Activated naive CD8-positive, alpha-beta T cell treated with anti-CD3 and anti-CD28 coated beads, Interleukin-2, amount 50 U/mL, for 24 hours (primary cell): ENCODE measurements around the gene SYNGR1.
"Not testable (repeated sequence)": the region's sequence is repeated elsewhere in the genome, so short reads cannot be mapped to it uniquely, and the experiment has no call there.

Experiments
- ATAC-seq: fragments of 150-1000 bp; cut with Tn5 transposase; one replicate; pipeline ENCODE4 v1.10.0; 2021
- DNase-seq: peaks from one replicate; pipeline ENCODE4 v3.0.0; 2021
- H3K27ac Mint-ChIP-seq: one replicate; pipeline ENCODE4 v1.8.0; 2021; ENCODE audit warnings: mild to moderate bottlenecking, mixed read lengths
- H3K27me3 Mint-ChIP-seq: one replicate; pipeline ENCODE4 v1.8.0; 2021; ENCODE audit warnings: mixed read lengths
- H3K36me3 Mint-ChIP-seq: one replicate; pipeline ENCODE4 v1.8.0; 2021; ENCODE audit warnings: low read depth, mixed read lengths
- H3K4me1 Mint-ChIP-seq: one replicate; pipeline ENCODE4 v1.8.0; 2021; ENCODE audit warnings: mixed read lengths
- H3K4me3 Mint-ChIP-seq: one replicate; pipeline ENCODE4 v1.8.0; 2021; ENCODE audit warnings: mild to moderate bottlenecking, moderate library complexity, mixed read lengths
- H3K9me3 Mint-ChIP-seq: one replicate; pipeline ENCODE4 v1.8.0; 2021; ENCODE audit warnings: mixed read lengths

SYNGR1 gene

DNA sequence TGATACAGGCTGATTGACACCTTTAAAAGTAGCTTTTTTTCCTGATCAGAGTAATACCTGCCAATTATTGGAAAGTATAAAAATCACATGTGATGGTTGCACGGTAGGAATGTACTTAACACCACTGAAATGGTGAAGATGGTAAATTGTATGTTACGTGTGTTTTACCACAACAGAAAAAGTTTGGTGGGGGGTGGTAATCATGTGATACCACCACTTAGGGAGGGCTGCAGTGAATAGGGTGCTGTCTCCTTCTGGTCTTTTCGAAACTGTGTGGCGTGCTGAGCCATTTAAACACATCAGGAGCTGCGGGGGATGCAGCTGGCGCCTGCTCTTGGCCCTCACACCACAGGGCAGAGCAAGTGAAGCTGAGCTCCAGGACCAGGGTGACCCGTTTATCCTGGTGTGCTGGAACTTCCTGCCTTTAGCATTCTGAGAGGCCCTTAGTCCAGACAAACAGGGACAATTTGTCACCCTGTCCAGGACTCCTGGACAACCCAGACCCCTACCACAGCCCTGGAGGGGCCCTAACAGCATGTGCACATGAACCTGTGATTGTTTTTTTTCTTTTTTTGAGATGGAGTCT, 2.6 kb downstream of the SYNGR1 start:
- Mint-ChIP-seq H3K36me3 (no peaks in the 10 kb centered on the region), H3K27me3 (peaks cover 6% of the 10 kb centered on the region), H3K9me3 (no peaks in the 10 kb centered on the region), H3K4me3 (no peak overlapping the region), H3K27ac (no peak overlapping the region), H3K4me1 (peaks cover 30% of the 10 kb centered on the region)
- ATAC-seq (no peak), DNase-seq (no peak)

DNA sequence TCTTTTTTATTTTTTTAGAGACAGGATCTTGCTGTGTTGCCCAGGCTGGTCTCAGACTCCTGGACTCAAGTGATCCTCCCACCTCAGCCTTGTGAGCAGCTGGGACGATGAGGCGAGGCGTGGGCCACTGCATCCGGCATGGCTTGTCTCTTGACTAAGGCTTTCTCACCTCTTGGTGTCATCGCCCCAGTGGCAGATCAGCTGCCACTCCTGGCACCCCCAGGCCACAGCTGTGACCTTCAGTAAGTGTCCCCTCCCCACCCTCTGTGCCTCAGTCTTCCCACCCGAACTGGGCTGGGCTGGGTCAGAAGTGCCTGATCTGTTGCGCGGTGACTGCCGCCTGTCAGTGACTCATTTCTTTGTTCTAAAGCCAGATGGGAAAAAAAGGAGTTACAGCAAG, 3.6 kb downstream of the SYNGR1 start:
- Mint-ChIP-seq H3K4me3 (no peak overlapping the region), H3K27me3 (peaks cover 4% of the 10 kb centered on the region), H3K4me1 (peaks cover 30% of the 10 kb centered on the region), H3K9me3 (no peaks in the 10 kb centered on the region), H3K36me3 (no peaks in the 10 kb centered on the region), H3K27ac (no peak overlapping the region)
- ATAC-seq: no peak
- peak; percentile 7 for DNase-seq

DNA sequence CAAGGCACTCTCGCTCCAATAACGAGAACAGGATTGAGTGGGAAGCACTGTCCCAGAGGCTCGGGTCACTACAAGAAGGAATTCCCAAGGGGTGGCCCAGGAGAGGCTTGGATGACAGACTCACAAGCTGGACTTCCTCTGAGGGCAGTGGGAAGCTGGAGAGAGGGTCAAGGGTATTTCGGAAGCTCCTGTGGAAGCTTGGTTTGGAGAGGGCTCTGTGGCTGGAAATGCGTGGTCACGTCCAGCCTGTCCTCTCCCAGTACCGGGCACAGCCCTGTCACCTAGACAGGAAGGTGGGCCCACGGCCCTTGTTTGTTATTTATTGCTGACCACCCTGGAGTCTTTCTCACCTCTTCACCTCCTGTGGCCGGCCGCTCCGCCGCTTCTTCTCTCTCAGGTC, 5.3 kb downstream of the SYNGR1 start:
- H3K9me3 Mint-ChIP-seq: no peaks in the 10 kb centered on the region
- no peaks in the 10 kb centered on the region for H3K27me3 Mint-ChIP-seq
- H3K4me3 Mint-ChIP-seq: no peak overlapping the region
- no peaks in the 10 kb centered on the region for H3K36me3 Mint-ChIP-seq
- H3K4me1 Mint-ChIP-seq: peaks cover 21% of the 10 kb centered on the region
- H3K27ac Mint-ChIP-seq: no peak overlapping the region
- no peak for DNase-seq
- no peak for ATAC-seq

DNA sequence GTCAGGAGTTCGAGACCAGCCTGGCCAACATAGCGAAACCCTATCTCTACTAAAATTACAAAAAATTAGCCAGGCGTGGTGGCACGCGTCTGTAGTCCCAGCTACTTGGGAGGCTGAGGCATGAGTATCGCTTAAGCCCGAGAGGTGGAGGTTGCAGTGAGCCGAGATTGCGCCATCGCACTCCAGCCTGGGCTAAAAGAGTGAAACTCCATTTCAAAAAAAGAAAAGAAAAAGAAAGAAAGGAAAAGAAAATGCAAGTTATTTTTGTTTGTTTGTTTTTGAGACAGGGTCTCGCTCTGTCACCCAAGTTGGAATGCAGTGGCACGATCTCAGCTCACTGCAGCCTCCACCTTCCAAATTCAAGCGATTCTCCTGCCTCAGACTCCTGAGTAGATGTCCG, 6.0 kb downstream of the SYNGR1 start:
- not testable (repeated sequence) for H3K36me3 Mint-ChIP-seq, H3K27me3 Mint-ChIP-seq, DNase-seq, H3K4me3 Mint-ChIP-seq, H3K27ac Mint-ChIP-seq, H3K9me3 Mint-ChIP-seq, ATAC-seq
- peaks cover 15% of the 10 kb centered on the region for H3K4me1 Mint-ChIP-seq

DNA sequence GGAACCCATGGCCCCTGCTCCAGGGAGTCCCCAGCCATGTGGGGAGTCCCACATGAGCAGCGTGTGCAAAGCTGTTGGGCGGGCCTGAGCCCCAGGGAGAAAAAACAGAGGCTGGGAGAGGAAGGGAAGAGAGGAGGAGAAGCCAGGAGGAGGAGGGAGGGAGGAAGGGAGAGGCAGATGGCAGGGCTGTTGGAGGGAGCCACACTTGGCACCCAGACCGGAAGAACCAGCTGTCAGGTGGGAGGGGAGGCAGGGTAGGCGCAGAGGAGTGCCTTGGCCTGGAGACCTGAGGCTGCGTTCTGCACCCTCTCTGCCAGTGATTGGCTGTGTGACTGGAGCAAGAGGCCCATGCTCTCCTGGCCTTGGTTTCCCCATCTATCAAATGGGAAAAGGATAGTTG, 6.7 kb downstream of the SYNGR1 start:
- no peaks in the 10 kb centered on the region for H3K27me3 Mint-ChIP-seq
- ATAC-seq: no peak

DNA sequence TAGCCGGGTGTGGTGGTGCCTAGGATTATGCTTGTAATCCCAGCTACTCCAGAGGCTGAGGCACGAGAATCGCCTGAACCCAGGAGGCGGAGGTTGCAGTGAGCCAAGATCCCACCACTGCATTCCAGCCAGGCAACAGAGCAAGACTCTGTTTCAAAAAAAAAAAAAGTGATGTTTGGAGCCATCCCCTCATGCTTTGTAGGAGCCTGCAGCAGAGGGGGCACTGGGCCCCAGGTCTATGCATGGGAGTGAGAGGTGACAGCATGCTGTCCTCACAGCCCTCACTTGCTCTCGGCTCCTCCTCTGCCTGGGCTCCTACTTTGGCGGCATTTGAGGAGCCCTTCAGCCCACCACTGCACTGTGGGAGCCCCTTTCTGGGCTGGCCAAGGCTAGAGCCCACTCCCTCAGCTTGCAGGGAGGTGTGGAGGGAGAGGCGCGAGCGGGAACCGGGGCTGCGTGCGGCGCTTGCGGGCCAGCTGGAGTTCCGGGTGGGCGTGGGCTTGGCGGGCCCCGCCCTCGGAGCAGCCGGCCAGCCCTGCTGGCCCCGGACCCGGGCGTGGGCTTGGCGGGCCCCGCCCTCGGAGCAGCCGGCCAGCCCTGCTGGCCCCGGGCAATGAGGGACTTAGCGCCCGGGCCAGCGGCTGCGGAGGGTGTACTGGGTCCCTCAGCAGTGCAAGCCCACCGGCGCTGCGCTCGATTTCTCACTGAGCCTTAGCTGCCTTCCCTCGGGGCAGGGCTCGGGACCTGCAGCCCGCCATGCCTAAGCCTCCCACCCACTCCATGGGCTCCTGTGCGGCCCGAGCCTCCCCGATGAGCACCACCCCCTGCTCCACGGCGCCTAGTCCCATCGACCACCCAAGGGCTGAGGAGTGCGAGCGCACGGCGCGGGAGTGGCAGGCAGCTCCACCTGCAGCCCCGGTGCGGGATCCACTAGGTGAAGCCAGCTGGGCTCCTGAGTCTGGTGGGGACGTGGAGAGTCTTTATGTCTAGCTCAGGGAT, 7.6 kb downstream of the SYNGR1 start:
- not testable (repeated sequence) for H3K9me3 Mint-ChIP-seq, DNase-seq, H3K36me3 Mint-ChIP-seq, ATAC-seq, H3K4me1 Mint-ChIP-seq, H3K4me3 Mint-ChIP-seq, H3K27ac Mint-ChIP-seq, H3K27me3 Mint-ChIP-seq

More for the DNA sequence above, 6.7 kb downstream of the SYNGR1 start:
- H3K4me3 Mint-ChIP-seq: no peak overlapping the region
- no peaks in the 10 kb centered on the region for H3K36me3 Mint-ChIP-seq
- no peaks in the 10 kb centered on the region for H3K9me3 Mint-ChIP-seq
- no peak overlapping the region for H3K27ac Mint-ChIP-seq
- H3K4me1 Mint-ChIP-seq: peaks cover 10% of the 10 kb centered on the region
- no peak for DNase-seq

DNA sequence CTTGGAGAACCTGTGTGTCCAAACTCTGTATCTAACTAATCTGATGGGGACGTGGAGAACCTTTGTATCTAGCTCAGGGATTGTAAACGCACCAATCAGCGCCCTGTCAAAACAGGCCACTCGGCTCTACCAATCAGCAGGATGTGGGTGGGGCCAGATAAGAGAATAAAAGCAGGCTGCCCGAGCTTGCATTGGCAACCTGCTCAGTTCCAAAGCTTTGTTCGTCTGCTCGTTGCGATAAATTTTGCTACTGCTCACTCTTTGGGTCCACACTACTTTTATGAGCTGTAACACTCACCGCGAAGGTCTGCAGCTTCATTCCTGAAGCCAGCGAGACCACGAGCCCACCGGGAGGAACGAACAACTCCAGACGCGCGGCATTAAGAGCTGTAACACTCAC, 8.4 kb downstream of the SYNGR1 start:
- H3K27ac Mint-ChIP-seq, H3K4me3 Mint-ChIP-seq, ATAC-seq, H3K27me3 Mint-ChIP-seq, H3K4me1 Mint-ChIP-seq, H3K9me3 Mint-ChIP-seq, DNase-seq, H3K36me3 Mint-ChIP-seq: not testable (repeated sequence)

DNA sequence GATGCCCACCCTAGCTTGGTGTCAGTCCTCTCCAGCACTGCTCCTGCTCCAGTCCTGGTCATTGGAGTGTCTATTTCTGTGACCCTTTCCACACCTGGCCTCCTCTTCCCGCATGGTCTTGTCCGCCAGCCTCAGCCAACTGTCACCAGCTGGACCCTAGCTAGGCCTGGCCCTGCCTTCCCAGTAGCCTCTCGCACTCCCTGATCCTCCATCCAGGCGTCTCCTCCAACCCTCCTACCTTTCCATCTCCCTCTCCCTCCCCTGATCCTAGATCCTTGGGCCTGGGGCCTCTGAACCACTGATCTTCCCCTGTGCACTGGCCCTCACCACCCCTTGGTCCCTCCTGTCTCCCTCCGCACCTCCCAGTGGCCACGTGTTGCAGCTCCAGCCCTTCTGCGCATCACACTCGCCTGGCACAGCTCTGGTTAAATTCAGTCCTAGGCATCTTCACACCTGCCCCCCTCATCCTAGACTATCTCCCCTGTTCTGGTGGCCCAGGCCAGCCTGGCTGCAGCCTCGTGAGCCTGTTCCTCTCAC, 9.9 kb downstream of the SYNGR1 start:
- H3K36me3 Mint-ChIP-seq: no peaks in the 10 kb centered on the region
- no peaks in the 10 kb centered on the region for H3K27me3 Mint-ChIP-seq
- DNase-seq (no peak), ATAC-seq (no peak)
- H3K27ac Mint-ChIP-seq: no peak overlapping the region
- no peak overlapping the region for H3K4me3 Mint-ChIP-seq
- no peaks in the 10 kb centered on the region for H3K9me3 Mint-ChIP-seq
- no peaks in the 10 kb centered on the region for H3K4me1 Mint-ChIP-seq

DNA sequence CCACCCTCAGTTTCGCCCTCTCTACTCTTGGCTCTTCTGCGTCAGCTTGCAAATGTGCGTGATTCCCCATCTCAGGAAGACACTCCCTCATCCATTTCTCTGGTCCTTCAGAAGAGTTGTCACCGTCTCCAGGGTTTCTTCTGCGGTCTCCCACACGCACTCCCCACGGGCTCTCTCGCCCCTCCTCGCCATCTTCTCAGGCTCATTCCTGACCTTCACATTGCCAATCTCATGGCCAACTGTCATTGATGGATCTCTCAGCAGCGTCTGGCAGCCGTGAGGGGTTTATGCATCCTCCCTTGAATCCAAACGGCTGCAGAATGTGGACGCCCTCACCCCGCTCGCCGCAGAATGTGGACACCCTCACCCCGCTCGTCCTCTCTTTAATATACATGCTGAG, 10.5 kb downstream of the SYNGR1 start:
- Mint-ChIP-seq H3K36me3 (no peaks in the 10 kb centered on the region), H3K27ac (no peak overlapping the region), H3K4me1 (no peaks in the 10 kb centered on the region), H3K9me3 (no peaks in the 10 kb centered on the region), H3K27me3 (no peaks in the 10 kb centered on the region), H3K4me3 (no peak overlapping the region)
- ATAC-seq (no peak), DNase-seq (no peak)

DNA sequence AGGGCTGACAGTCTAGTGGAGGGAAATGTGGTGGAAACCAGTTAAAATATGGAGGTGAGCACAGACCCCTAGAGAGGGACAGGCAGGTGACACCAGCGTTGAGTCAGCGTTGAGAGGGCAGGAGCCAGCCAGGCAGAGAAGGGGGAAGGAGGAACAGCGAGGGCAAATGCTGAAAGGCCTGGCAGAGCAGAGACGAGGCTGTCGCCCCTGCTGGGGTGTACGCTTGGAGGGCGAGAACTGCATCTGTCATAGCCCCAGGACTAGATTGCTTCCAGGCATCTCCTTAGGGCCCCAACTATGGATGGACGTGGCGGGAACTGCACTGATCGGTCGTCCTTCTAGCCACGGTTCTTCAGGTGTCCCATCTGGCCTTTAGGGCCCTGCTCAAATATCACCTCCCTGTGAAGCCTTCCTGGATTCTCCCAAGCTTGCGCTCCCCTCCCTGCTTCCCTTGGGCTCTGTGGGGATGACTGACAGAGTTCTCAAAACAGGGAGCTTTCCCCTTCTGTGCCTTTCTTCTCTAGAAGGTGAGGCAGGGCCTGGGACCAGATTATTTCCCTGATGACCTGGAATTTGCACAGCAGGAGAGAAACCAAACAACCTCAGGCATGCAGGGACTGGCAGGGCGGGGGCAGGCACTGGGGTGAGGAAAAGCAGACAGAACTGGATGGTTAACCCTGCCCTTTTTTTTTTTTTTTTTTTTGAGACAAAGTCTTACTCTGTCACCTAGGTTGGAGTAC, 11.1 kb downstream of the SYNGR1 start:
- H3K27ac Mint-ChIP-seq: no peak overlapping the region
- H3K4me3 Mint-ChIP-seq: no peak overlapping the region
- H3K4me1 Mint-ChIP-seq: no peaks in the 10 kb centered on the region
- ATAC-seq: no peak
- no peak for DNase-seq
- H3K36me3 Mint-ChIP-seq: no peaks in the 10 kb centered on the region
- H3K9me3 Mint-ChIP-seq: no peaks in the 10 kb centered on the region
- no peaks in the 10 kb centered on the region for H3K27me3 Mint-ChIP-seq

DNA sequence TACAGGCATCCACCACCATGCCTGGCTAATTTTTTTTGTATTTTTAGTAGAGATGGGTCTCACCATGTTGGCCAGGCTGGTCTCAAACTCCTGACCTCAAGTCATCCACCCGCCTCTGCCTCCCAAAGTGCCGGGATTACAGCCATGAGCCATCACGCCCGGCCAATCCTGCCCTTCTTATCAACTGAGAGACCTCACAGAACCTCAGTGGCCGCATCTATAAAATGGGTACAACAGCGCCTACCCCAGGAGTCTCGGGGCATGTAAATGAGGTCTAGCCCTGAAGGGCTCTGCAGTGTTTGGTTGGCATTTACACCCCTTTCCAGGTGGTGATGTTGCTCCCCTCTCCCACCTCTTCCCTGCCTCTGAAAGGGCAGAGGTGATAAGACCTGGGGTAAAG, 11.7 kb downstream of the SYNGR1 start:
- no peaks in the 10 kb centered on the region for H3K27me3 Mint-ChIP-seq
- no peak overlapping the region for H3K4me3 Mint-ChIP-seq
- no peaks in the 10 kb centered on the region for H3K9me3 Mint-ChIP-seq
- H3K36me3 Mint-ChIP-seq: no peaks in the 10 kb centered on the region
- H3K4me1 Mint-ChIP-seq: peaks cover under 1% of the 10 kb centered on the region
- H3K27ac Mint-ChIP-seq: no peak overlapping the region
- DNase-seq (no peak), ATAC-seq (no peak)

DNA sequence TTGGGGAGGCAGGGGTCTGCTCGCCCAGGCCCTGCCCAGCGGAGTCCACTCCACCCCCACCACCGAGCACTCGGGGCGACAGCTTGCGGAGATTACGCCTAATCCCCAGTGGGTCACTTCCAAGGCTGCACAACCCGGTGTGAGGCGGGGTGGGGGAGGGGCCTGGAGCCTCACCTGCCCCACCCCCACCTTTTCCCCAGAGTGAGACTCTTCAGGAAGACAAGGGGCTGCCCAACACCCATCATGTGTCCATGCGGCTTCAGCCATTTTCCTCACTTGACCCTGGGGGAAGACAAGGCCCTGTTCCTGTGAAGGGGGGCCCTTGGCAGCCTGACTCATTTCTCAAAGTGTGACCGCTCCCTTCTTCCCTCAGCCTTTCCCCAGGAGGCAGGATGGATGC, 12.5 kb downstream of the SYNGR1 start:
- H3K27ac Mint-ChIP-seq: no peak overlapping the region
- H3K4me1 Mint-ChIP-seq: peaks cover 4% of the 10 kb centered on the region
- H3K9me3 Mint-ChIP-seq: no peaks in the 10 kb centered on the region
- H3K4me3 Mint-ChIP-seq: no peak overlapping the region
- ATAC-seq: no peak
- DNase-seq: no peak
- no peaks in the 10 kb centered on the region for H3K27me3 Mint-ChIP-seq
- no peaks in the 10 kb centered on the region for H3K36me3 Mint-ChIP-seq

DNA sequence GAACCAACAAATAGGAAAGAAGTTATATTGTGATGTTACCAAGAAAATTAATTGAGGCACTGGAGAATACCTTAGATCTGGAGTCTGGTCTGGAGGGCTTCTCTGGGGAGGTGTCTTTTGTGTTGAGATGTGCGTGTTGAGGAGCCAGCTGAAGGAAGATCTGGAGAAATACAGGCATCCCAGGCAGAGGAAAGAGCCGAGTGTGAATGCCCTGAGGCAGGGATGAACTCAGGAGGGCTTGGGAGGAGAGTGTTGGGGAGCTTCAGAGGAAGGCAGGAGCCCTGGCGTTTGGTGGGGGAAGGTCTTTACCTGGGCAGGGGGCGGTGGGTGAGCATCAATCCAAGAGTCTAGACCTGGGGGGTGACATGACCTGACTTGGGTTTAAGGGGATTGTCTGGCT, 13.1 kb downstream of the SYNGR1 start:
- Mint-ChIP-seq H3K4me3 (no peak overlapping the region), H3K9me3 (no peaks in the 10 kb centered on the region), H3K4me1 (peaks cover 7% of the 10 kb centered on the region), H3K27ac (no peak overlapping the region), H3K36me3 (no peaks in the 10 kb centered on the region), H3K27me3 (no peaks in the 10 kb centered on the region)
- no peak for DNase-seq
- no peak for ATAC-seq

DNA sequence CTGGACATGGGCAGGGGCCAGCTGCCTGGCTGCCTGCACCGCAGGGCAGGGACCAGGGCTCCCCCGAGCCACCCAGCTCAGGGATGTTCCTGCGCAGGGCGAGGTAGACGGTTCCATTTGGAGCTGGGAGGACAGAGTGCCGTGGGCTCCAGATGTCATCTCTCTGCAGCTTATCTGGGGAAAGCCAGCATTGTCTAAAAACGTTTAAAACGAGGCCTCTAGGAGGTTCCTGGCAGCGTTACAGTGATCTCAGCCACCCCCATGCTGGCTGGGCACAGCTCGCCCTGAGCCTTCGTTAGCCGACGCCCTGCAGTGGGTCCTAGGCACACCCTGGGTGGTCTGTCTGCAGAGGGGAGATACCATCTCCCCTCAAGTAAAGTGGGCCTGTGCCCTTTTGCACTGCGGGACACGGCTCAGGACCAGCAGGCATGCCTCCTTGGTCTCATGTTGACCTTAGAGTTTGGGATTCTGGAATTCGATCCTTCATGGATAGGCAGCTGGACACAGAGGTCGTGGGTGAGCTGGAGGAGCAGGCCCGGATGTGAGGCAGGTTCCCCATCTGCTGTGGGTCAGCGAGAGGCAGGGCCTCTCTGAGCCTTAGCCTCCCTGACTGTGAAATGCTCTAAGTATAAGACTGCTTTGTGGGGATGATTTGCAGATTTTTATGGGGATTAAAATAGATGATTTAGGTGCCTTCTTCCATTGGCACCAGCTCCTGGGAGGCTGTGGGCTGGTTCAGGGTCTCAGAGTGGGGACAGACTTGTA, 14.1 kb downstream of the SYNGR1 start:
- no peak overlapping the region for H3K4me3 Mint-ChIP-seq
- H3K27ac Mint-ChIP-seq: no peak overlapping the region
- no peaks in the 10 kb centered on the region for H3K27me3 Mint-ChIP-seq
- no peaks in the 10 kb centered on the region for H3K9me3 Mint-ChIP-seq
- peaks cover 8% of the 10 kb centered on the region for H3K4me1 Mint-ChIP-seq
- DNase-seq: no peak
- no peak for ATAC-seq
- no peaks in the 10 kb centered on the region for H3K36me3 Mint-ChIP-seq
